Measurements from ENCODE around the gene PKM.
"Not testable (repeated sequence)": the region's sequence is repeated elsewhere in the genome, so short reads cannot be mapped to it uniquely, and the experiment has no call there.

The PKM gene

DNA sequence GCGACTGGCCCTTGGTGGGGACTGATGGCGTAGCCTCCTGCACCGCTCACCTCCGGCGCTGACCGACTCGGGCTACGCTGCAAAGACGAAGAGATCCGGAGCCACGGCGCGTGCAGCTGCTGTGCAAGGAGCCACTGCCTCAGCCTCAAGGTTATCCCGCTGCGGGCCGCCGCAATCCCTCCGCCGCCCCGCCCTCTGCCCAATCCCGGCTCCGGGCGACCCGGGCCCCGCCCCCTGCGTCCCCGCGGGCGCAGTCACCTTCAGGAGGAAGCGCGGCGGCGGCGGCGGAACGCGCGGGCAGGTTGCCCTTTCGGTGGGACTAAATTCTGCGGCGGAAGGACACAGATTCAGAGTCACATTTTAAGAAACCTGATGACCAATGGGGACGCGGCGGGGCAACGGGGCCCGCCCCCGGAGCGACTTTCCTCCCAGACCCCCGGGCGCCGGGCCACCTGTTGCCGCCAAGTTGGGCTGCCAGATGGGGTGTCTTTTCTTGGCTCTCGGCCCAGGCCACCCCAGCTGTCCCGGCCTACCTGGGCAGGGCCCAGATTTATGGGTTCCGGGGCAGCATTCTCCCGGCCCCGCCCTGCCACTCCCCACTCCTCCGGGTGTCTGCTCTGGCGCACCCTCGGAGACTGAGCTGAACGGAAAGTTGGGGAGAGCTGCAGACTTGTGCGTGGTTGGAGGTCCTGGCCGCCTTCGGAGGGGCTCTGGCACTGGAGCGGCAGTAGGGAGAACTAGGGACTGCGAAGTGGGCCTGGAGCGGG is at the start of gene PKM:
Gene PKM (minus strand): TSS at position 125 of the 767 bp plus-strand sequence. CDS start 12,093 bp downstream, outside the sequence.
- peak; percentile 93 for DNase-seq (ENCODE audit: low read depth)

DNA sequence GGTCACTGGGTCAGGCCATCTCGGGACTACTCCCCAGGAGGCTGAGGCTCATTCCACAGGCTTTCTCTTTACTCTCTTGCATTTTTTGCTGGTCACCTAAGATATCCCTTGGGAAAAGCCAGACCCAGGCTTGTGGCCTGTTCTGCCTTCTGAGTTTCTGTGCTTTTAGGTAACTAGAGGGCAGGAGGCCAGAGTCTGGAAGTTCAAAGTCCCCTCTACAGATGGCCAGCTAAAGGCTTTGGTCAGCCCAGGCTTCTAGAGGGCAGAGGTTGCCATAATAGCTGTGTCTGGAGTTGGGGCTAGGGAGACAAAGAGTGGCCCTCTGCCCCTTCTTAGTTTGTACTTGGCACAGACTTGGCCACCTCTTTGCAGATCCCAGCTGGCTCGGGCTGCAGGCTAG is 49.8 kb upstream of the PKM start:
- no peak for DNase-seq (ENCODE audit: low read depth)

DNA sequence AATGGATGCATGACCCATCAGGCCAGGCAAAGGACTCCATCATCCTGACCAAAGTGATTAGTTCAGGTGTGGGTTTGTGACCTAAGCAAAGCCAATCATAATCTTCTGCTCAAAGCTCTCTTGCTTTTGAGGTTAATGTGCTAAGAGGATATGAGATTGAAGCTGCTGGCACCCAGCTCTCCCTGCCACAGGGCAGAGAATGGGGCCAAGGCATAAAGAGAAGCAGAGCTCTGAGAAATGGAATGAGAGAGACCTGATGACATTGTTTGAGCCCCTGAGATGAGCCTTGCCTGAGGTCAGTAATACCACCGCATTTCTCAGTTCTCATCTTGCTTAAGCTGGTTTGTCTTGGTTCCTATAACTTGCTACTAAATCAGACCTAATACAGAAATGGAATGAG is 47.7 kb upstream of the PKM start:
- DNase-seq (ENCODE audit: low read depth) = no peak

DNA sequence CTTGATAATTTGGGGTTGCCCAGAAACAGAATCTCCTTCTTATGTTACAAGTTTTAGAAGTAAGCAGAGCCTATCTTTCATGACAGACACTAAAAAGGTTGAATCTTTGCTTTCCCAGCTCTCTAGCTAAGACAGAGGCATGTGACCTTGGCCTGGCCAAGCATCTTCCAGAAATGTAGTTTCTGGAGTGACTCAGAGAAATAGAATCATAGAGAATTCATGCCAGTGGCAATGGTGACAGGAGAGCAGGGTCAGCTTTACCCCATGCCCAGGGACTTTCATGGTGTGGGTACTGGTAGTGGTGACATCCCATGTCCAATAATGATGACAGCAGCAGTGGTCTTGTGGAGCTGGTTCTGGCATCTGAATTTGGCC is 45.3 kb upstream of the PKM start:
- DNase-seq (ENCODE audit: low read depth) = peak; percentile 9

DNA sequence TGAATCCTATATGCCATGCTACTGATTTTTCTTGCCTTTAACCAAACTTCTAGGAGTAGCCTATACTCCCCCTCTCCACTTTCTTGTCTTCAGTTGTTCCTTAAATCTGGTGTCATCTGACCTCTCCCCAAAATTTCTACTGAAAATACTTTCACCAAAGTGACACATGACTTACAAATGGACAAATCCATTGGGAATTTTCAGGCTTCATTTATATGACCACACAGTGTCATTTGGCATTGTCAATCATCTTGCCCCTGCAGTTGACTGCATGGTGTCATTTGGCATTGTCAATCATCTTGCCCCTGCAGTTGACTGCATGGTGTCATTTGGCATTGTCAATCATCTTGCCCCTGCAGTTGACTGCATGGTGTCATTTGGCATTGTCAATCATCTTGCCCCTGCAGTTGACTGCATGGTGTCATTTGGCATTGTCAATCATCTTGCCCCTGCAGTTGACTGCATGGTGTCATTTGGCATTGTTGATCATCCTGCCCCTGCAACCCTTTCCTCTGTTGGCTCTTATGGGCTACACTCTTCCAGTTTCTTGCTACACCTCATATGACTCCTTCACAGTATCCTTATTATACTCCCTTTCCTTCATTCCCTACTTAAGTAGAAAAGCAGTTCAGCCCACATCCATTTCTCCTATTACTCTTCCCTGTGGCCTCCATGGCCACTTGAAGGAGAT is 44.8 kb upstream of the PKM start:
- DNase-seq (ENCODE audit: low read depth) = not testable (repeated sequence)

DNA sequence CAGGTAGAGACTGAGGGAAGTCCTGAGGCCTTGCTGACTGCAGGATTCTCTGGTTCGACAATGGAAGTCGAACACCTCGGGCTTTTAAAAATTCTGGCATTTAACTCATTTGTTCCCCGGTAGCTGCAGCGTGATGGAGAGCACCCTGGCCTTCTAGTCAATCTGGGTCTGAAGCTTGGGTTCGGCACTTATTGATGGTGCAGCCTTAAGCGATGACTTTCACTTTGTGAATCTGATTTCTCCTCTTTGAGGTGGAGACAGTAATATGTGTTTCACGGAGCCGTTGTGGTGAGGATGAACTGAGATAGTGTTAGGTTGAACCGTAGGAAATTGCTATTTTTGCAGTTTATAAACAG is 42.0 kb upstream of the PKM start:
- no peak for DNase-seq (ENCODE audit: low read depth)

DNA sequence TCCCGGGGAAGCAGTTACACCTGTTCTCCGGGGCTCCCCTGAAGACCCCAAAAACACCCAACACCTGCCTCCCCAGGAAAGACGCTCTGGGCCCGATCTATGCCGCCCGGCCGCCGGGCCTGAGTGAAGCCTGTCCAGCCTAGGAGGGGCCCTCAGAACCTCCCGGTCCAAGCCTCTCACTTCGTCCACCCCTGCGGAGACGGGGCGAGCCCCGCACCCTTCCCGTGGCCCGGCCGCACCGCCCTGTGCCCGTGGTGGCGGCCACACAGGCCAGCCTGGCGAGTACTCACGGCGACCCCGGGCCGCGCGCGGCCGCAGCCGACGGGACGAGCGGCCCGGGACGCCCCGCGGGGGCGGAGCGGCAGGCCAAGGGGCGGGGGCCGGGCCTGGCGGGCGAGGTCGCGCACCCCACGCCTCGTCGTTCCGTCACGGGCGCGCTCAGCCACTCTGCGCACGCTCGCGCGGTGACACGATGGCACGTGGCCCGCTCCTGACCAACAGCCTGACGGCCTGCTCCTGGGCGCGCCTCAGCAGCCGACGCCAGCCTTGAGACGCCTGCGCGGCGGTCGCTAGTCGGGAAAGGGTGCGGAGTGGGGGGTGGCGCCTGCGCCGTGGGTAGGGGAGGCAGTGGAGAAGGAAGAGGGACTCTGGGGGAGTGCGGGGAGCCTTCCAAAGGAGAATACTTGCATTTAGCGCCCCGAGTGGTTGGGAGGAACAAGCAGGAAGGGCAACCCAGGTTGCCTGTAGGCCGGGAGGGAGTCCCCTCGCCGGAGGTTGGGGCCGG is 41.4 kb upstream of the PKM start, which contains the start of gene PARP6:
Gene PARP6 (minus strand): TSS at position 342 of the 784 bp plus-strand sequence. CDS start 5,077 bp downstream, outside the sequence.
- DNase-seq (ENCODE audit: low read depth) = peak; percentile 98

DNA sequence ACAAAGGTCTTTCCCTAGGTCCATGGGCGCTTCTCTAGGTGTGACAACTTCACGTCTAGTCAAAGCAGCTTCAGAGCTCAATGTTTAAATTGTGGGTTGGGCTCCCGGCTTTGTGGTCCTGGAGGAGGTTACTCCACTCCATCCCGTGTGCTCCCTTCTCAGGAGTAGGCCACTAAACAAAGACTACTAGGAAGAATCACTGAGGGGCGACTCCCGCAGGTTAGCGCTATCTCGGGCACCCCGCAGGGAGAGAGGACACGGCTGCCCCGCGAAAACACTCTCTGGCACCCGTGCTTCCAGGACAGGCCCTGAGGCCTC is 40.9 kb upstream of the PKM start:
- no peak for DNase-seq (ENCODE audit: low read depth)

DNA sequence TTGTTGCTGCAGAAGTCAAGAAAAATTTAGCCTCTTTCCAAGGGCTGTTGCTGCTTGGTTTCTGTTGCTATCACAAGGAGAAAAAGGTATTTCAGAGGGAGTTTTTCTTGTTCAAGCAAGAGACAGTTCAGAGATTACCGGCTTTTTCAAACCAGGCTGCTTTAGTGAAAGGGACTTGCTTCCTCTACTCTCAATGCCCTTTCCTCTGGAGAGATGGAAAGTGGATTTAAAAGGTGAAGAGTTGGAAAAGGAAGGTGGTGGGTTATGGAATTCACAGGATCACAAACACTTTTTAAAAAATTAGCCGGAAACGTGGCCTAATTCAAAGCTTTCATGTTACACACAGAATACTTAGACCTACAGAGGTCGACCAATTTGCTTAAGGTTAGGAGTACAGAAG is 40.2 kb upstream of the PKM start:
- no peak for DNase-seq (ENCODE audit: low read depth)

DNA sequence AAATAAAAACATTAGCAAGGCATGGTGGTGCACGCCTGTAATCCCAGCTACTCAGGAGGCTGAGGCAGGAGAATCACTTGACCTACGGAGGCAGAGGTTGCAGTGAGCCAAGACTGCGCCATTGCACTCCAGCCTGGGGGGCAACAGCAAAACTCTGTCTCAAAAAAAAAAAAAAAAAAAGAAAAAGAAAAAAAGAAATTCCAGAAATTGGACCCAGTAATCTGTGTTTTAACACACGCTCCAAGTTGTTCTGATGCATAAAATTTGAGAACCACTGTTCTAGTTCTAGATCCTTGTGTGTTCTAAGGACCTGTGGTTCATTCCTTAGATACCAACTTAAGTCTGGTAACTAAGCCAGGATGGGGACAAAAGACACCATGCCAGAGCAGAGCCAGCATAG is 38.7 kb upstream of the PKM start:
- DNase-seq (ENCODE audit: low read depth) = no peak

DNA sequence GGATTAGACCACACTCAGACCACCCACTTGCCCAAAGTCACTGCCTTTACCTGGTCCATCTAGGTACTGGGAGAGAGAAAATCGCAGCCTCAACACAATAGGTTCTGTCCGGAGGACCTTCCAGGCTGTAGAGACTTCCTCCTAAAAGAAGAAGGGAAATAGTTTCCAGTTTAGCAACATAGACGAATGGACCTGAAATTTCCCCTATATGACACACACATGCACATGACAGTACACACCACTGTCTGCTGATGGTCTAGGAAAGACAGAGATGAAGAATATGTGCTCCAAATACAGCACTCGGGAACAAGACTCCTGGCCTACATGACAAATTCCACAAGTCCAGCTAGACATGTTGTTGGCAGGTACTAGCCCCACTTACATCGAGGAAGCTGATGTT is 34.0 kb upstream of the PKM start:
- DNase-seq (ENCODE audit: low read depth) = no peak

DNA sequence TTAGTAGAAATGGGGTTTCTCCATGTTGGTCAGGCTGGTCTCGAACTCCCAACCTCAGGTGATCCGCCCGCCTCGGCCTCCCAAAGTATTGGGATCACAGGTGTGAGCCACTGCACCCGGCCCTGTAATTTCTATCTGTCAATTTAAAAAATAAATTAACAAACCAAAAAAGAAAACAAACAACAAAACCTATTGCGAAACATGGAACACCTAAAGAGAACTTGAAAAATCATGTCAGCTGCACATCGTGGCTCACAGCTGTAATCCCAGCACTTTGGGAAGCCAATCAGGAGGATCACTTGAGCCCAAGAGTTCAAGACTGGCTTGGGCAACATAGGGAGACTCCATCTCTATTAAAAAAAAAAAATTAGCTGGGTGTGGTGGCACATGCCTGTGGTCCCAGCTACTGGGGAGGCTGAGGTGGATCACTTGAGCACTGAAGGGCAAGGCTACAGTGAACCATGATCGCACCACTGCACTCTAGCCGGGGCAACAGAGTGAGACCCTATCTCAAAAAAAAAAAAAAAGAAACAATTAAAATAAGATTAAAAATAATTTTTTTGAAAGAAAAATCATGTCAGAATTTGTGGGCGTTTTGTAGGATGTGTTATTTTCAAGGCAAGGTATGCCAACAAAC is 21.8 kb upstream of the PKM start:
- DNase-seq (ENCODE audit: low read depth) = no peak

DNA sequence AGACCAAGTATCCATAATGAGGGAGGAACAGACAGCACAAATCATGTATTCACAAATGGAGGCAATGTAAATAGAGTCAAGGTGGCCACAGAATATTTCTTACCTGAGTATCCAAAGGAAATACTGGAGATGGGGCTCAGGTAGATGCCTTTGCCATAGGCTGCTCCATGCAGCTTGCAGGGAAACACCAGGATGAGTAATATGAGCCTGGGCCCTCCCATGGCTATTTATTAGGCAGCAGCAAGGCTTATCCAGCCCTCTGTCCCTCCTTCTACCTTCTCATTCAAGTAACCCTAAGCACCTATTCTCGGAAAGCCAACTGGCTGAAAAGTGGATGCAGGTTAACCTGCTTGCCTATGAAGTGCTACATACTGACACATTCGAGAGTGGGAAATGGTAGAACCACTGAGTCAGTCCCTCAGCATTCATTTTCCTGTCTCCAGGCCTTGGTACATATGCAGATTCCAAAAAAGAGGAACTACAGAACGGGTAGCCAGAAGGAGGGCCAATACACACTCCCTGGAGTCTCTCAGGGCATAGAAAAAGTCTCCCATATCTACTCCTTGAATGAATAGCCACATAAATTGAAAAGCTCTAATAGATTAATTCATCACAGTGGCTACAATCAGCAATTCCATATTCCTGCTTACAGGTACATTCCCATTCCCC is 18.3 kb upstream of the PKM start:
- no peak for DNase-seq (ENCODE audit: low read depth)

DNA sequence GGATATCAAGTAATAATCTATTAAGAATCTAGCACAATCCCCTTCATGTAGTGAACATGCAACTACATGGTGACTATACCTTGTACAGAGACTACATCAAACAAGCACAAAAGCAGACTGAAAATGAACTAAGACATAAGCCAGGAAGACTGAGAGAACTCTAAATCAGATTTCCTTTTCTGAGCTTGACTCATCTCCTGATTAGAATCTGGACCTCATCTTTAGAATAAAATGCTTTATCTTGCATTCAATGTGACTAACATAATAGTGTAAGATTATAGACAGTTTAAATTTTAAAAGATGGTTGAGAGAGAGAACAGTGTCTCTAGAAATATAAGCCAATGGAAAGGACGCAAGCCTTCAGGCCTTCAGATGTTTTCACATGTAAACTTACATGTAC is 17.5 kb upstream of the PKM start:
- no peak for DNase-seq (ENCODE audit: low read depth)

DNA sequence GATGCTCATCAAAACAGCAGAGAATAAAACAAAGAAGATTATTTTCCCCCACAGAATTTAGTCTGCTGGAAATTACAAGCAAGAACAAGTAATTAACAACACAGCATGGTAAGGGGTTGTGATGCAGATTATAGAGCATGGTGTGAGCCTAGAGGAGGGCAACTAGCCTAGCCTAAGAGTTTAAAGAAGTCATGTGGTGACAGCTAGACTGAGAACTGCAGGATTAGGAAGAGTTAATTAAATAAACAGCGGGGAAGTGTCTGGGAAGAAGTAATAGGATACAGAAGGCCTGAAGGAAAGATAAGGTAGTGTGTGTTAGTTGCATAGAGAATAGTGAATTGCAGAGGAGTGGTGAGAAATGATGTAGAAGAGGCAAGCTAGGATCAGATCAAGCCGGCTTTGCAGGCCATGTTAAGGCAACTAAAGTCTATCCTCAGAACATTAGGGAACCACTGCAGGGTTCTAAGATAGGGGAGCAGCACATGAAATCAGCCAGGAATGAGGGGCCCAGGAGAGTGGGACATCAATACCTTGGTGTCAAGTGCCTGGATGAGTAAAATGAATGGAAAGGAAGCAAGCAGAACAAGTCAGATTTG is 11.9 kb upstream of the PKM start:
- DNase-seq (ENCODE audit: low read depth) = no peak

DNA sequence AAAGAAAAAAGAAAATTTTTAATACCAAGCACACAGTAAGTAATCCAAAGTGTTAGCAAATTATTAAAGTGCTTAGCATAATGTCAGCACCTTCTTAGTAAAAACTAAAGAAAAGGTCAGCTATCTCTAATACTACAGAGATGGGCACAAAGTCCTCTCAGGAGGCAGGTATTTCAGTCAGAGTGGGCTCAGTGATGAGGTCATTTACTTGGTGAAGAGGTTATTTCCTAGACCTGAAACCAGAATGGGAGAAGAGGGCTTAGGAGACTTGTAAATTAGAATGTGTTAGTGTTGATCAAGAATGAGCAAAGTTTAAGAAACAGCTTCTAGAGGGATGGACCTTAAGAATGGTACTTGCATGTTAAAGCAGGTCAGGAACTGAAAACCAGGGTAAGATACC is 8.7 kb upstream of the PKM start:
- no peak for DNase-seq (ENCODE audit: low read depth)

DNA sequence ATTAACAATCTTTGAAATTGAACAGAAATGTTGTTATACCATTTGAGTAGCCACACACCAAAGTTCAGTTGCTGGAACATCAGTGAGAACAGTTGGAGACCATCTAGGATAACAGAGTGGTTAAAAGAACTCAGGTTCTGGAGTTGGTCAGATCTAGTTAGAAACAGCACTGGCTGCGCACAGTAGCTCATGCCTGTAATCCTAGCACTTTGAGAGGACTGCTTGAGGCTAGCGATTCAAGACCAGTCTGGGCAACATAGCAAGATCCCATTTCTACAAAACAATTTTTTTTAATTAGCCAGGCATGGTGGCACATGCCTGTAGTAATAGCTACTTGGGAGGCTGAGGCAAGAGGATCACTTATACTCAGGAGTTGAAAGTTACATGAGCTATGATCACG is 7.6 kb upstream of the PKM start:
- no peak for DNase-seq (ENCODE audit: low read depth)

DNA sequence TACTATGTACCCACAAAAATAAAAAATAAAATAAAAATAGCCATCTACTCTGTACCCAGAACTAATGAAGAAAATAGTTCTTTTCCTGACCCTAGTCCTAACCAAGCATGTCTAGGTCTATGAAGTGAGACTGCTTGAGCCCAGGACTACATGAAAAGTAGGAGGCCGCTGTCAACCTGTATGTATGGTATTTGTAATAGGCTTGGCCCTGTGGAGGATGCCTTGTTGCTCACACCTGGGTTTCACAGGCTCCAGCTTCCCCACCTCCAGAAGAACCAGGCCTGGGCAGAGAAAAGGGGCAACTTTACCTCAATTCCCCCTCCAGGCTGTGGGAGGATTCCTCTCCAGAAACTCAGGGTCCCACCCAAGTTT is 6.8 kb upstream of the PKM start:
- DNase-seq (ENCODE audit: low read depth) = no peak

DNA sequence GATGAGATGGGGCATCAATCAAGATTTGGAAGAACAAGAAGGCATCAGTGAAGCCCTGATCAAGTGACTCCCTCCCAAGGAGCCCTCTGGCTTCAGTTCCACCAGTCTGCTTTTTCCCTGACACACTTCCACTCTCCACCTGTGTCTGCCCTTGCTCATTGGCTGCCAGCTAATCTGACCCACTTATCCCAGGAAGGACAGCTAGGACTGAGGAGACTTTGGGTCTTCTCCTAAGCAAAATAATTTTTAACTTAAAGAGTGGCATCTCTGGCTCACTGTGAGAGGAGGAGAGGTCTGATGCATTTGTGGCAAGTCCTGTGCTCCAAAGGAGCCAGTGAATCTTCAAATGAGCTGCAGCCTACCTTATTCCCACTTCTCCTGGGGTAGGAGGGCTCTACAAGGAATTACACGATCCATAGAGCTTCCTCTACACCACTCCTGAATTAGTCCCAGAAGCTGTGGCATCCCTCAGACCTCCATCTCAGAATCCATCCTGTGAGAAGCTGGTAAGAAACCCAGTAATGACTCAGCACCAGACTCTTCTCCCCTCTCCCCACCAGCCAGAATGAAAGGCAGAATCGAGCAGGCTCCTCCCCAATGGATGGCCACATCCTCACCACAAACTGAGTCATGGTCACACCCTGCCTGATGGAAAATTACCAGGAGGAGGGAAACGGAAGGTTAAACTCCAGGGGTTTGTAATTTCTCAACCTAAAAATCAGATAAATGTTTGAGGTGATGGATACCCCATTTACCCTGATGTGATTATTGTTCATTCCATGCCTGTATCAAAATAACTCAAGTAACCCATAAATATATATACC is 6.3 kb upstream of the PKM start:
- peak; percentile 97 for DNase-seq (ENCODE audit: low read depth)

DNA sequence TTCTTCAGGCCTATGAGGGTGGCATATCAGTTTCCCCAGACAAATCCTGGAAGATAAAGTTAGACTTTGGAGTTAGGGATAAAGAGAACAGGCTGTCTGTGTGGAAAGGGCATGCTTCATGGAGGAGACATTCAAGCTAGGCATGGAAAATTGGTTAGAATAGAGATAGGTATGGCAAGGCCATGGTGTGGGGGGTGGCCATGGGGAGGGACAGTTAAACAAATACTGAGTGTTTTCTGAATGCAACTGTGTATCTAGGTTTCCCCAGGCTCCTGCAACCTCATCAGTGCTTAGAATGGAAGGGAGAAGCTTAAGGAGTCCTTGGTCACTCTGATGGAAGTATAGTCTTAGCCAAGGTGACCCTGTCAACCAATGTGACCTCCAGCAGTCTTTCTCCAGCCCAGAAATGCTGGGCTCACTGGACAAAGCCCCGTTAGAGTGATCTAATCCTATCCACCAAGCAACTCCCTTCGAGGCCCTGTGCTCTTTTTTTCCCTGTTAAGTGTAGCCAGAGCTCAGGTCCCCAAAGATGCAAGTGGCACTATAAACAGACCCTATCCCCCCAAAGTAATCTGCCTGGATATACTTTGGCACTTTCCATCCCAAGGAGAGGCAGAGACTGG is 5.5 kb upstream of the PKM start:
- no peak for DNase-seq (ENCODE audit: low read depth)

Data from amniotic epithelial cell (primary cell).